Brain microvascular endothelial cell (primary cell): Measurements from ENCODE around the gene HOXA6.

Experiments
- DNase-seq: peaks from one replicate; pipeline ENCODE4 v3.0.0-alpha.2; 2020
- H3K27ac ChIP-seq: fragments of 250-450 bp; sonication (Bioruptor Pico); 2 replicates; pipeline ENCODE4 v1.5.1; 2020; ENCODE audit warnings: mild to moderate bottlenecking, moderate library complexity
- H3K27me3 ChIP-seq: fragments of 250-450 bp; sonication (Bioruptor Pico); replicated peaks from 2 replicates; pipeline ENCODE4 v1.5.1; 2020; ENCODE audit warnings: mild to moderate bottlenecking
- H3K36me3 ChIP-seq: fragments of 250-450 bp; sonication (Bioruptor Pico); replicated peaks from 2 replicates; pipeline ENCODE4 v1.5.1; 2020; ENCODE audit warnings: mild to moderate bottlenecking
- H3K4me3 ChIP-seq: 2 replicates; pipeline ENCODE4 v1.5.1; 2011; ENCODE audit warnings: low read depth, mild to moderate bottlenecking, control low read depth, low read length, moderate library complexity
- CTCF ChIP-seq: IDR thresholded peaks from 2 replicates; pipeline ENCODE4 v1.5.1; 2011; ENCODE audit warnings: low read depth, mild to moderate bottlenecking, moderate library complexity, low read length, control low read depth, inconsistent platforms; ENCODE audit errors: missing control alignments
- in situ Hi-C: cut with HindIII; loops from 2 replicates; pipeline ENCODE4 v1.10.0; 2017; ENCODE audit warnings: low sequenced_read_pairs, low pct_ligation_motif_present

The HOXA6 gene

DNA sequence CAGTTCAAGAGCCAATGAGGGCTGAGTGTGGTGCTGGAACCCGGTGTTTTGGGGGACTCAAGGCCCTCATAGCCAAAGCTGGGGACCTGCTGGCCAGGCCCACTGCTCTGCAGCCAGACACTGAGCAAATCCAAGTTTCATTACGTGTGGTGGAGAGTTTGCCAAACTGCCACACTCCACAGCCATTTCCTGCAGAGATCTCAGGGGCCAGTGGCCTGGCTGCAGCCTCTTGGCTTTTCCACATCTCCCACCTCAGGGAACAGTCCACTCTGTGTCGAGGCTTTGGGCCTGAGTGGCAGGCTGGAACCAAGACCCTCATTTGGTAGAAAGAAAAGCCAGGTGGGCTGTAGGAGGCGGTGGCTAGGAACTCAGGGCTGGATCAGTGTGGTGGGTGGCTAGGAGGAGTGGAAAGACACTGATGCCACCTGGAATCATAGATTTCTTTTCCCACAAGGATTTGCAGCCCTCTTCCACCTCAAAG is 34.3 kb upstream of the HOXA6 start:
- in situ Hi-C loops: no loop called here
- no peak overlapping the region for H3K27ac ChIP-seq
- H3K27me3 ChIP-seq: peaks cover 91% of the 10 kb centered on the region
- no peak overlapping the region for H3K4me3 ChIP-seq
- TF ChIP-seq CTCF: no peak
- DNase-seq: no peak
- no peaks in the 10 kb centered on the region for H3K36me3 ChIP-seq

GRCh38 chr7:27180431-27181420 is 33.2 kb upstream of the HOXA6 start:
- no peak overlapping the region for H3K4me3 ChIP-seq
- no peak for DNase-seq
- no peak overlapping the region for H3K27ac ChIP-seq

DNA sequence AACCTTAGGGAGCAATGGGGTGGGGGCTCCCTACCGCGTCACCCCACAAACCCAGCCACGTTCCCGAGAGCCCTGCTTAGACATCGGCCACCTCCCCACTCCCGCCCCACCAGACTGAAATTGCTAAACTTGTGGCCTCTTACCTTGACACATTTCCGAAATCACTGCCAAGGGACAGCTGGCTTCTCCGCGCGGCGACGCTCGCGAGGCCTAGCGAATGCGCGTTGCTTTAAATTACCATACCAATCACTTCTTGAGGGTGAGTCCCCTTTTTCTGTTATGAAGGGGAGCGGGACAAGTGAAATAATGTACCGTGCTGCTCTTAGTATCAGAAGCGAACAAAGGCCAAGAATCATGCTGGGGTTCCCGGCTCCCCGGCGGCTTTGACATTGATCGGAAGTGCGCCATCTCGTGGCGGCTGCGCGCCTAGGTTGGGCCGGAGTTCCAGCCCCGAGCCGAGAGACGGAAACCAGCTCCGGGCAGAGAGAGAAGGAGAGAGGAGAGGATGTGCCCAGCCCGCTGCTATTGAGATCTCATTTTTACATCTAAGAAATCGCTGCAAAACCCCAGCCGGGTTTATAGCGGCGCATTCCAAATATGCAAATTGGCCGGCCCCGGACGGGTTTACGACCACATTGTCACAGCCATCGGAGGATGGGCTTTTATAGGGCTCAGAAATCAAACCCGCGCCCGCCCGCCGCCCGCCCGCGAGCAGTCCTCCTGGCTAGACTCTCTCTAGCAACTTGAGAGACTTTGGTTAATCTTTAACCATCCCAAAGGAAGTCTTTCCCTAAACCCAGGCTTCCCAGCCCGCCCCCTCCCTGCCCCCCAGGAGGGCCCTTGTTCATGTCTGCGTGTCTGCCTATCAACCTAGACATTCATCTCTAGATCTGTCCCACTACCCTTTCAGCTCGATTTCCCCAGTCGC is 32.2 kb upstream of the HOXA6 start:
- no peaks in the 10 kb centered on the region for H3K36me3 ChIP-seq
- peaks cover 92% of the 10 kb centered on the region for H3K27me3 ChIP-seq
- TF ChIP-seq CTCF: peak; percentile 87
- no peak overlapping the region for H3K4me3 ChIP-seq
- in situ Hi-C loops: no loop called here
- H3K27ac ChIP-seq: no peak overlapping the region
- no peak for DNase-seq

More at GRCh38 chr7:27180431-27181420, 33.2 kb upstream of the HOXA6 start:
- Histone ChIP-seq H3K36me3 (no peaks in the 10 kb centered on the region), H3K27me3 (peaks cover 92% of the 10 kb centered on the region)
- TF ChIP-seq CTCF: no peak
- in situ Hi-C loops: no loop called here

- in situ Hi-C loops: no loop called here
- TF ChIP-seq CTCF: no peak
- Histone ChIP-seq H3K27ac (no peak overlapping the region), H3K4me3 (no peak overlapping the region), H3K27me3 (peaks cover 92% of the 10 kb centered on the region), H3K36me3 (no peaks in the 10 kb centered on the region)
- no peak for DNase-seq
Measured at GRCh38 chr7:27179030-27179429, 31.5 kb upstream of the HOXA6 start.

DNA sequence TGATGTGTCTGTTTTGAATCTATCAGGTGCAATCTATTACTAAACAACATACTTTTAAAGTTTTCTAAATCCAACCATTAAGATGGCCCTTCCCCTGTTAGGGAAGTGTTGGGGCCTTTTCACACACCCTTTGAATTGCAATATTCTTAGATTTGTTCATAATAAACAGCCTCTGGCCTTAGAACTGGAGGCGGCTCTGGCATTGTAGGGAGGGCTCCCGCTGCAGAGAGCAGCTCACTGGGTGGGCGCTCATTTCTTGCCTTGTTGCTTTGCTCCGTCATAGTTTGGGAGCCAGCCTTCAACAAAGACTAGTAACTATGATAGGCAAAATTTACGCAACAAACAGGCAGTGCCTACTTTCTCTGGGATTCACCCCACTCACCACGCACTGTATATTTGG is 30.8 kb upstream of the HOXA6 start:
- Histone ChIP-seq H3K27ac (no peak overlapping the region), H3K27me3 (peaks cover 93% of the 10 kb centered on the region), H3K4me3 (no peak overlapping the region), H3K36me3 (no peaks in the 10 kb centered on the region)
- TF ChIP-seq CTCF: no peak
- in situ Hi-C loops: no loop called here
- no peak for DNase-seq
